NCI-H2196 treated with DMSO at 0.1 percent for 48 hours (cell line): ENCODE results near the gene TGFBRAP1.

Experiments
- DNase-seq: peaks from one replicate; lab custom pipeline; 2025; ENCODE audit not compliant: unreplicated experiment; lab: John Stamatoyannopoulos, UW

TGFBRAP1 gene

DNA sequence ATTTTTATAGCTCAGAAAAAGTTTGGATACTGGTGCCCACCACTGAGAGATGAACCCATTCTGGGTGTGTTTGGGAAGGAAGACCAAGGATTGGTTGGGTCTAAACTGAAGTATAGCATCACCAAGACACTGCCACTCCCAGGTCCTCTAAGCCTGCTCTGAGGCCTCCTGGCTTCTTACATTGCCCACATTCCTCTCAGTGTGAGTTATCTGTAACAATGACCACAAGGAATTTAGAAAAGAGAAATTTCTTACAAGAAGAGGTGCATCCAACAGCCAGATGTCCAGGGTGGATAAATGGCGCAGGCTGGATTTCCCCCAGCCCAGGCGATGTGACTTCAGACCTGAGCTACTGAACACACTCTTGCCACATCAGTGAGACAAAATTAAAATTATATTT is 89.6 kb downstream of the TGFBRAP1 start:
- DNase-seq: no peak

DNA sequence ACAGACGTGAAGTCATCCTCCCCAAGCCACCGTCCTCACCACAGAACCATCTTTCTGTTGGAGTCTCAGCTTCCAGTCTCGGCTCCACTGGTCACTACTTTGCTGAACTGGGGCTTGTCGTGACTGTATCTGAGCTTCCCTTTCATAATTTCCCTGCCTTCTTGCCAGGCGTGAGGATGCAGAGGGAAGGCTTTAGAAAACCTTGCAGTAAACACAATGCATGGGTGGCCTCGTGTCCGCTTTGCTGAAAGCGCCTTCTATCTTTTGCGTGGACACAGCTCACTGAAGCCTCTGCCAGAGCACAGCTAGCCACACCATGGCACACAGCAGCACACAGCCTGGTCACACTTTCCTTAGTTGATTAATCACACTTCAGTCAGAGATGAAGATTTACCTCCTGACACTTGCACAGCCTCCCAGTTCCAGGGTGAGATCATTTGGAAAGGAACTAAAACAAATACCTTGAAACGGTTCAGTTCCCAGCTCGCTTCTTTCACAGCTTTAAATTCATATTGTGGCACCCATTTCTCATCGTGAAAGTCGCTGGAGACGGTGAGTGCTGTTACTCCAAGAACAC is 90.8 kb downstream of the TGFBRAP1 start:
- no peak for DNase-seq

DNA sequence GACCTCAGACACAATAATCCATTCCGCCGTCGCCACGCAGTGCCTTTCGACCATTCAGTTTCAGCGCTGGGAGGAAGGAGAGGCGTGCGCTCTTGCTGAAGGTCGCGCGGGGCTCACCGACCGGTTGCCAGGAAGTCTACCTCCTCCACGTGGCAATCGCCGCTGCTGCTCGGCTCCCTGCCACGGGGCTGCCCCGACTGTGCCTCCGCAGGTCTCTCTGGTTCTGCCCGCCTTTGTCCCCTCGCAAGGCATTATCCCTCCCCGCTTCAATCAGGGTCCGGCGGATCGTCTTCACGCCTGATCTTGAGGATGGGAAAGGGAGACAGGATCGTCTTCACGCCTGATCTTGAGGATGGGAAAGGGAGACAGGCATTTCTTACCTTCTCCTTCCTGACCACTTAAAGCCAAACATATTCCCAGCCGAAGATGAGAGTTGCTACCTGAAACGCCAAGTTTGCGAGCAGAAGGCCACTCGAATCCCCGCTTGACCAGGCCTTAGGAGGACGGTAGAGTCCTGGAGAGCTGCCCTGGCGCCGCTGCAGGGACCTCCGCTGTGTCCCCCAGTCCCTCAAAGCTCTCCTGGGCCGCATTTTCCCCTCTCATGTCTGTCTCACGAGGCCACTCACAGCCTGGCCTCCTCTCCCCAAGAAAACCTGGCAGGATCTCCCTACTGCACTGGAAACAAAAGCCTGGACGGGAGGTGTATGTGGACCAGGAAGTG is 92.3 kb downstream of the TGFBRAP1 start:
- no peak for DNase-seq

DNA sequence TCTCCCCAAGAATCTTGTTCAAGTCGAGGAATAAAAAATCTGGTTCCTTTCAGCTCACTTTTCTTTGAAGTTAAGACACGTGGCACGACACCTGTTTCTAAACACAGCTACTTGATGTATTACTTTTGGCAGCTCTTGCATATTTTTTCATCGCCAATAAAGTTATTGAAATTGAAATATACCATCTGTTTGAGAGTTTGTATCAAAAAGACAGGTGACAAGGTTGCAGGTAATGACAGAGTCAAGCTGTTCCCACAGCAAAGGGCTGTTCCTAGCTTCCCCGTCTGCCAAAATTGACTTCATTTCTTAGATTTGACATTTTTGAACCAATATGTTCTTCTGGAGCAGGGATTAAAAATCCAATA is 93.5 kb downstream of the TGFBRAP1 start:
- no peak for DNase-seq

DNA sequence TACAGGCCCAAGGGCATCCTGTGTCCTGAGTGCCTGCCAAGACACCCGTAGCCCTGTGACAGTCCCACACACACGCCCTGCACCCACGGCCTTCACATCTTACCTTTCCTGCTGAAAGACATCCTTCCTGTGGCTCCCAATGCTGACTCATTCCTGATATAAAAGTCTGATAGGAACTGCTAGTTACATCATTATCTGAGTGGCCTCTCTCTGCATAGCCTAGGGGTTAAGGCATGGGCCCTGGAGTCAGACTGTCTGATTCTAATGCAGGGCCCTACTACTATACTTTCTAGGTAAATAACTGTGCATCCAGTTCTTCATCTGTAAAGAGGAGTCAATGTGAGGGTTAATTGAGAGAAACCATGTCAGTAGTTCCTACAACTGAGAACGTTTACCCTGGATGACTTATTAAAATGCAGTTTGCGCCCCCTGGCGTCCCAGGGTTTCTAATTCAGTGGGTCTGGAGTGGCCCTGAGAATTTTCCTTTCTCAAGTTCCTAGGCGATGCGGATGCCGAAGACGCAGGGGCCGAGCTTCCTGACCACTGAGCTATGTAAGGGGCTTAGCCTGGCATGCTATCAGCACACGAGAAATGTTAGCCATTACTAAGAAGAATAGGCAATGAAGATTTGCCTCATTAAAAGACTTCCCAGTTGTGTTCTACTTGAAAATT is 94.0 kb downstream of the TGFBRAP1 start:
- DNase-seq: peak; percentile 4

DNA sequence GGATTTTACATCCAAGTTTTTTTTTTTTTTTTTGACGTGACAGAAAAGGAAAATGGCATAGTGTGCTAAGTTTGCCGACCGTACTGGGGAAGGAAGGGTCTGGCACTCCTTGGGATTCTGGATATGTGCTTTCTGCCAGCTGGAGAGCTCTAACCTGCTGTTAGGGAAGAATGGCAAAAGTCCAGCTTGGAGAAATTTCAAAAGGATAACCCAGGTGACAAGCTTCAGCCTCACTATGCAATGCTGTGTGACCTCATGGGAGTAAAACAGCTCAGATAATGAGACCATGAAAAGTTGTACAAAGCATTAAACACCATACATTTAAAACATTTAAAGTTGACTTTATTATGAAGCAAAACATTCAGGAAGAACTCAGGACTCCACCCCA is 98.3 kb downstream of the TGFBRAP1 start:
- no peak for DNase-seq

DNA sequence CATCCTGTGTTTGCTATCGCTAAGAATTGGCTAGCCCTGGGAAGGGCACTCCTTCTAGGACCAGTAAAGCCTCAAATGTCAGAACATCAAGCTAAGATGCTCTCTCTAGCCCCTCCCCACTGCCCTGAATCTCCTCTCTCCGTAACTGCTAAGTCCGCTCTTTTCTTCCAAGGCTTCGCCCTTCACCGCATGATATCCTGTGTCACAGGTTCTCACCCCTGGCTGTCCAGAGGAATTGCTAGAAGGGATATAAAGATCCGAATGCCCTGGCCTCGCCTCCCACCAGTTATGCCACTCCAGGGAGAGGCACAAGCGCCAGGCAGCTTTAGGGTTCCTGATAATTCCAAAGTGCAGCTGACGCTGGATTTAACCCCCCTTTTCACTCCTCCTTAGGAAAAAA is 105.1 kb downstream of the TGFBRAP1 start:
- no peak for DNase-seq

DNA sequence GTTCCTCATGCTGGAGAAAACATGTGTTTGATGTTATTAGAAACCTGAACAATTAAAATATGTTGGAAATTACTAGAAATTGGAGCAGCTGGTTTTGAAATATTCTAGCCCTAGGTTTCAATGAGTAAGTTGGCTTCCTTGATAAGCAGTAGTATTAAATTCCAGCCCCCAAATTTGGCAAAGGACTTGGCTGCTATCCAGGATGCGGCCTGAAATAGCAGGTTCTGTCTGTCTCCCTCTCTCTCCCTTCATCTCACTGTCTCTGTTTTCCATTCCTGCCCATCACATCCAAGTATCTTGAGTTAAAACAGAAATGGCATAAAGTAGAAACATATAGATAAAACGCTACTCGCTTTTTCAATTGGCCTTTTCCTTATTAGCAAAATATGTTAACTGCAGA is 108.9 kb downstream of the TGFBRAP1 start:
- no peak for DNase-seq

DNA sequence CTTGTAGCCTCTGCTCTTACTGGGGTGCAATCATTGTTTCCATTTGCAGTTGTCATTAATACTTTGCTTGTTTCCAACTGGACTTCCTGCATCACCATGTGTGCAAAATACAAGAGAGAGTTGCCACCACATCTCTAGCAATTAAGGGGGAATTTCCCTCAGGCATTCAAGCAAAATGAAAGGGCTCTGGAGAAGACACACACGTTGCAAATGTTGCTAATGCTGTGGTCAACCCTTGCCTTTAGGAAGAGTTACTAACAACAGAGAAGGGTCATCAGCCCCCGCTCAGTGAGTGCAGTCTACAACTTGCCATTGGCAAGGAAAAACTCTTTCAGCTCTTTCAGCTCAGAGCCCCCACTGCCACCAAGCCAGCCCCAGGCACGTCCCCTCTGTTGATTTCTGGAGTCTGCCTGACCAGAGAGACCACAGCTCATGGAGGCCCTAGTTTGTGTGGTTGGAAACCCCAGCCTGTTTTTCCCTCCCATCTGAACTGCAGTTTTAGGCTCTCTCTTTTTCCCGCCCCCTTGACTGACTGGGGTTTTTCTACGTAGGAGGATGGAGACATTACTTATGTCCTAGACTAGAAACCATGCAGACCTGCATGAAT is 113.8 kb downstream of the TGFBRAP1 start:
- no peak for DNase-seq
